ENCODE measurements around the gene THBS2. TPM values are rescaled to one million over a fixed set of nuclear protein-coding genes. Genes with fewer than 3 reads are reported as not detected.
"Not testable (repeated sequence)": the region's sequence is repeated elsewhere in the genome, so short reads cannot be mapped to it uniquely, and the experiment has no call there.

The THBS2 gene
- total RNA-seq, 1 experiment from 2014 or later: 0.28 TPM

GRCh38 chr6:169189182-169189581 is 64.5 kb downstream of the THBS2 start:
- H3K36me3 ChIP-seq: peaks cover 31% of the 10 kb centered on the region
- H3K27me3 ChIP-seq: no peaks in the 10 kb centered on the region
- peak; percentile 67 to 81 for DNase-seq
- H3K4me1 ChIP-seq: peaks cover 43% of the 10 kb centered on the region
- H3K27ac ChIP-seq: peak overlapping the region; percentile 98
- peak overlapping the region; percentile 20 for H3K4me3 ChIP-seq
- no peaks in the 10 kb centered on the region for H3K9me3 ChIP-seq (replicated peaks)

- Histone ChIP-seq H3K27me3 (no peaks in the 10 kb centered on the region), H3K36me3 (peaks cover 38% of the 10 kb centered on the region), H3K4me3 (peak overlapping the region; percentile 69), H3K4me1 (peaks cover 49% of the 10 kb centered on the region), H3K9me3 (replicated peaks) (no peaks in the 10 kb centered on the region), H3K27ac (peak overlapping the region; percentile 98)
- DNase-seq: peak; percentile 99 to 100
These were observed 65.2 kb downstream of the THBS2 start for GRCh38 chr6:169188475-169188874.

- Histone ChIP-seq H3K27ac (peak overlapping the region; percentile 98), H3K4me1 (peaks cover 49% of the 10 kb centered on the region), H3K27me3 (no peaks in the 10 kb centered on the region), H3K36me3 (peaks cover 42% of the 10 kb centered on the region), H3K4me3 (peak overlapping the region; percentile 69), H3K9me3 (replicated peaks) (no peaks in the 10 kb centered on the region)
- peak in 1 of 2 experiments; percentile 90 for DNase-seq
These were observed 65.6 kb downstream of the THBS2 start for GRCh38 chr6:169188051-169188470.

GRCh38 chr6:169186496-169187169 is 67.0 kb downstream of the THBS2 start:
- peak overlapping the region; percentile 69 for H3K4me3 ChIP-seq
- H3K36me3 ChIP-seq: peaks cover 56% of the 10 kb centered on the region
- H3K27me3 ChIP-seq: no peaks in the 10 kb centered on the region
- H3K27ac ChIP-seq: peak overlapping the region; percentile 98
- peaks cover 49% of the 10 kb centered on the region for H3K4me1 ChIP-seq
- H3K9me3 ChIP-seq (replicated peaks): 0 out of 2 replicates have a peak, but pooled peaks cover 3% of the 10 kb centered on the region
- DNase-seq: peak; percentile 75 to 76

GRCh38 chr6:169185692-169186485 is 67.8 kb downstream of the THBS2 start:
- Histone ChIP-seq H3K4me3 (peak overlapping the region; percentile 69), H3K27ac (peak overlapping the region; percentile 98), H3K4me1 (peaks cover 44% of the 10 kb centered on the region), H3K27me3 (no peaks in the 10 kb centered on the region), H3K9me3 (replicated peaks) (0 out of 2 replicates have a peak, but pooled peaks cover 3% of the 10 kb centered on the region), H3K36me3 (peaks cover 62% of the 10 kb centered on the region)
- DNase-seq: peak; percentile 49 to 67

- peak; percentile 53 to 69 for DNase-seq
- no peaks in the 10 kb centered on the region for H3K27me3 ChIP-seq
- H3K9me3 ChIP-seq (replicated peaks): peaks cover 8% of the 10 kb centered on the region; the same call in 1 of the 2 replicates
- peak overlapping the region; percentile 1; the same call in 1 of the 2 replicates for H3K4me3 ChIP-seq
- H3K36me3 ChIP-seq: peaks cover 70% of the 10 kb centered on the region
- peaks cover 41% of the 10 kb centered on the region for H3K4me1 ChIP-seq
- peak overlapping the region; percentile 59 for H3K27ac ChIP-seq
These were observed 68.6 kb downstream of the THBS2 start for GRCh38 chr6:169185011-169185521.

GRCh38 chr6:169184419-169184818 is 69.2 kb downstream of the THBS2 start:
- Histone ChIP-seq H3K9me3 (replicated peaks) (peaks cover 8% of the 10 kb centered on the region; the same call in 1 of the 2 replicates), H3K36me3 (peaks cover 77% of the 10 kb centered on the region), H3K27ac (peak overlapping the region; percentile 59), H3K4me1 (peaks cover 38% of the 10 kb centered on the region), H3K27me3 (no peaks in the 10 kb centered on the region), H3K4me3 (peak overlapping the region; percentile 1; the same call in 1 of the 2 replicates)
- DNase-seq: no peak

- peaks cover 89% of the 10 kb centered on the region for H3K36me3 ChIP-seq
- DNase-seq: no peak
- H3K4me3 ChIP-seq: no peak overlapping the region
- H3K27ac ChIP-seq: no peak overlapping the region
- H3K27me3 ChIP-seq: no peaks in the 10 kb centered on the region
- peaks cover 8% of the 10 kb centered on the region; the same call in 1 of the 2 replicates for H3K9me3 ChIP-seq (replicated peaks)
- peaks cover 43% of the 10 kb centered on the region for H3K4me1 ChIP-seq
These were observed 70.4 kb downstream of the THBS2 start for GRCh38 chr6:169183233-169183632.

GRCh38 chr6:169179831-169180230 is 73.8 kb downstream of the THBS2 start:
- H3K9me3 ChIP-seq (replicated peaks); H3K27me3 ChIP-seq; H3K4me3 ChIP-seq; DNase-seq; H3K27ac ChIP-seq: not testable (repeated sequence)
- Histone ChIP-seq H3K36me3 (peaks cover 96% of the 10 kb centered on the region), H3K4me1 (peaks cover 65% of the 10 kb centered on the region)

GRCh38 chr6:169177516-169178166 is 76.0 kb downstream of the THBS2 start:
- peaks cover 73% of the 10 kb centered on the region for H3K4me1 ChIP-seq
- H3K36me3 ChIP-seq: peaks cover 94% of the 10 kb centered on the region
- DNase-seq: peak; percentile 58 to 85
- peaks cover 8% of the 10 kb centered on the region; the same call in 1 of the 2 replicates for H3K9me3 ChIP-seq (replicated peaks)
- no peak overlapping the region for H3K4me3 ChIP-seq
- peak overlapping the region; percentile 86 for H3K27ac ChIP-seq
- no peaks in the 10 kb centered on the region for H3K27me3 ChIP-seq

GRCh38 chr6:169176361-169176991 is 77.2 kb downstream of the THBS2 start:
- peaks cover 80% of the 10 kb centered on the region for H3K4me1 ChIP-seq
- DNase-seq: no peak

GRCh38 chr6:169175360-169175887 is 78.2 kb downstream of the THBS2 start:
- Histone ChIP-seq H3K27me3 (no peaks in the 10 kb centered on the region), H3K4me1 (peaks cover 81% of the 10 kb centered on the region), H3K36me3 (peaks cover 78% of the 10 kb centered on the region), H3K27ac (peak overlapping the region; percentile 86), H3K4me3 (no peak overlapping the region), H3K9me3 (replicated peaks) (peaks cover 1% of the 10 kb centered on the region; the same call in 1 of the 2 replicates)
- no peak for DNase-seq

More at GRCh38 chr6:169176361-169176991, 77.2 kb downstream of the THBS2 start:
- Histone ChIP-seq H3K36me3 (peaks cover 85% of the 10 kb centered on the region), H3K27me3 (no peaks in the 10 kb centered on the region), H3K27ac (peak overlapping the region; percentile 86), H3K4me3 (no peak overlapping the region), H3K9me3 (replicated peaks) (peaks cover 5% of the 10 kb centered on the region; the same call in 1 of the 2 replicates)

GRCh38 chr6:169174516-169175359 is 78.9 kb downstream of the THBS2 start:
- DNase-seq: peak; percentile 88 to 92
- Histone ChIP-seq H3K27me3 (no peaks in the 10 kb centered on the region), H3K9me3 (replicated peaks) (no peaks in the 10 kb centered on the region), H3K27ac (peak overlapping the region; percentile 86), H3K36me3 (peaks cover 71% of the 10 kb centered on the region), H3K4me1 (peaks cover 84% of the 10 kb centered on the region), H3K4me3 (no peak overlapping the region)
